Measurements from ENCODE around the gene PRICKLE4.

The PRICKLE4 gene, protein sequence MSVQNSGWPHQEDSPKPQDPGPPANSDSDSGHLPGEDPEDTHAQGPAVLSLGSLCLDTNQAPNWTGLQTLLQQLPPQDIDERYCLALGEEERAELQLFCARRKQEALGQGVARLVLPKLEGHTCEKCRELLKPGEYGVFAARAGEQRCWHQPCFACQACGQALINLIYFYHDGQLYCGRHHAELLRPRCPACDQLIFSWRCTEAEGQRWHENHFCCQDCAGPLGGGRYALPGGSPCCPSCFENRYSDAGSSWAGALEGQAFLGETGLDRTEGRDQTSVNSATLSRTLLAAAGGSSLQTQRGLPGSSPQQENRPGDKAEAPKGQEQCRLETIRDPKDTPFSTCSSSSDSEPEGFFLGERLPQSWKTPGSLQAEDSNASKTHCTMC

DNA sequence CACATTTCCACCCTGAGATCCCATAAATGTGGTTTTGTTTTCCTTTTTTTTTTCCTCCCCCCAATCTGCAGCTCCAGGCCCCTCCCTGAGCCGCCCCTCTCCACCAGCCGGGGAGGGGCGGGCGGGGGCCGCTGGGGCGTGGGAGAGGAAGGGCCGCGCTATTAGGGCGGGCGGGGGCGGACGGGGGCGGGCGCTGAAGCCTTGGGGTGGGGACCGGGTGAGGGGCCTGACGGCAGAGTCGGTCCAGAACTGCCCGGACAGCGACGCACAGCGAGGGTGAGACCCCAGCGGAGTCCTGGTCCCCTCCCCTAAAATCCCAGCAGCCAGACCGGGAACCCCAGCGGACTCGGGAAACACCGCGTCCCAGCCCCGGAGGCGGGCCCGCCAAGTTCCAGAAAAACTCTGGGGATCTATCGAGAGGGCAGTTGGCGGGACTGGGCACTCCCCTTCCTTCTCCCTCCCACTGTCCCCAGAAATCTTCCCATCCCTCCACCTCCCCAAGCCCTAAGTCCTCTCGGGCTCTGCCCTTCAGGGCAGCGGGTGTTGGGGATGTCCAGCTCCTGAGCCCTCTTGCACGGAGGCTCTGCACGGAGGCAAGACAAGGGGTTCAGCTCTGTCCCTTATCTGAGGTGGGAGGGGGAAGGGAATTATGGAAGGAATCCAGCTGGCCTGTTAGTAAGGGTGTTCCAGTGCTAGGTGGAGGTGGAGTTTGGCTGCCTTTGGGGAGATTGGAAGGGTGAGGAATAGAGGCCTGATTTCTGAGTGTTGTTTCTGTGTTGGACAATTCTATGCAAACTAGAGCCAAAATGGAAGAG lies at the start of gene PRICKLE4:
PRICKLE4 (plus strand) TSS at position 232 of the 815 bp plus-strand sequence. CDS start 2,692 bp downstream, outside the sequence.
- Mint-ChIP-seq H3K36me3 (ENCODE audit: low read depth) (peaks cover 5% of the 10 kb centered on the region), H3K4me1 (peaks cover 24% of the 10 kb centered on the region), H3K27ac (peak within 1 kb of the TSS; percentile 87 to 95 (median 92)), H3K27me3 (ENCODE audit: low read depth) (no peaks in the 10 kb centered on the region), H3K9me3 (no peaks in the 10 kb centered on the region), H3K4me3 (peak within 1 kb of the TSS; percentile 87 to 93 (median 89))
- no peak for TF ChIP-seq CTCF (IDR thresholded peaks at IDR 0.05; ENCODE audit: unreplicated experiment in 3 of 3)

- no peaks in the 10 kb centered on the region for H3K4me1 Mint-ChIP-seq
- H3K27me3 Mint-ChIP-seq (ENCODE audit: low read depth) = peaks cover 16% of the 10 kb centered on the region
- H3K9me3 Mint-ChIP-seq = no peaks in the 10 kb centered on the region
- no peak overlapping the region for H3K27ac Mint-ChIP-seq
- H3K4me3 Mint-ChIP-seq = no peak overlapping the region
- no peak for TF ChIP-seq CTCF (IDR thresholded peaks at IDR 0.05; ENCODE audit: unreplicated experiment in 3 of 3)
- no peaks in the 10 kb centered on the region for H3K36me3 Mint-ChIP-seq (ENCODE audit: low read depth)
Measured at GRCh38 chr6:41731561-41732086, 49.0 kb upstream of the PRICKLE4 start.

- TF ChIP-seq CTCF (IDR thresholded peaks at IDR 0.05; ENCODE audit: unreplicated experiment in 3 of 3) = no peak
- Mint-ChIP-seq H3K36me3 (ENCODE audit: low read depth) (no peaks in the 10 kb centered on the region), H3K27me3 (ENCODE audit: low read depth) (peaks cover 19% of the 10 kb centered on the region), H3K4me3 (peak overlapping the region in 2 of 3 experiments; percentile 20 to 91), H3K9me3 (no peaks in the 10 kb centered on the region), H3K4me1 (no peaks in the 10 kb centered on the region), H3K27ac (peak overlapping the region in 1 of 3 experiments; percentile 3)
Measured at GRCh38 chr6:41732149-41732548, 48.4 kb upstream of the PRICKLE4 start.

DNA sequence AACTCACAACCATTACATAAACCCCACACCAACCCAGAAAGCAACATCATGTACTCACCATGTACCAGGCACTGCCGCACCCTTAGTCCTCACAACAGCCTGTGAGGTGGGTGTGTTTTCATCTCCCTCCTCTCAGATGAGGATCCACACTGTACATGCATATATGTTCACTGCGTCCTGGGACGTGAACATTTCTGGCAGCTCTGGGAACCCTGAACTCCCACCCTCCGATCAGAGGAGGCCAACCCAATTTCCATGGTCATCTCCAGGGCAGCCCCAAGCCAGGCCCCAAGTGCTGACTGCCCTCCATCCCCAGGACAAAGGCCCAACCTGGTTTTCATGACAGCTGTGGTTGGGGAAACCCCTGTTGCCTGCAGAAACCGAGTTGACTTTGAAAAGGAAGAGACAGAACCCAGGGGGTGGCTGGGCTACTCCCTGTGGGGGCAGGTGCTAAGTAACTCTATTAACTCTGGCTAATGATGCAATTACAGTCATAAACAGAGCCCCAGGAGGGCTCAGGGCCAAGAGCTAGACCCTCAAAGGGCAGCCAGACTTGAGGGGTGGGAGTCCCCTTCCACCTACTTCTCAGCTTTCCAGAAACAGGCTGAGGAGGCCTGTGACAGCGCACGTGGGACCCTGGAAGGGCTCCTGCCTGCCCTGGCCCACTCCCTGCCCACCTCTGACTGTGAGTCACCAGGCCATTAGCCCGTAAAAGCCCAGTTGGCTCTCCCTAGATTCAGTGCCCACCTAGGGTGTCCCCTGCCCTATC lies 47.8 kb upstream of the PRICKLE4 start:
- Mint-ChIP-seq H3K36me3 (ENCODE audit: low read depth) (no peaks in the 10 kb centered on the region), H3K4me3 (peak overlapping the region; percentile 86 to 91 (median 90)), H3K27me3 (ENCODE audit: low read depth) (peaks cover 19% of the 10 kb centered on the region), H3K27ac (peak overlapping the region in 1 of 3 experiments; percentile 3), H3K4me1 (no peaks in the 10 kb centered on the region), H3K9me3 (no peaks in the 10 kb centered on the region)
- TF ChIP-seq CTCF (IDR thresholded peaks at IDR 0.05; ENCODE audit: unreplicated experiment in 3 of 3) = no peak

DNA sequence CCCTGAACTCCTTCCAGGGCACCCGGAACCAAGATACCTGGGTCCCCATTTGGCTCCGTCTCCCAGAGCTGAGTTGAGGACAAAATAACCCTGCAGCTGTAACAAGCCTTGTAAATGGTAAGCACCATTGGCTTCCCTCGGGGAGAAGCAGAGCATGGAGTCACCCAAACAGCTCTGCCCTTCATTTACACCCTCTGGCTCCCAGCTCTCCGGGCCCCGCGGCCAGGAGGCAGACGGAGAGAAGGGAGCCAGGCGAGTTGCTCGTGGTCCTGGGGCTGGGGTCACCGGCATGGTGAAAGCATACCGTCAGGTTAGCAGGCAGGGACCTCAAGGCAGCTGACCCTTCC lies 47.2 kb upstream of the PRICKLE4 start:
- no peak overlapping the region for H3K27ac Mint-ChIP-seq
- H3K9me3 Mint-ChIP-seq = no peaks in the 10 kb centered on the region
- no peaks in the 10 kb centered on the region for H3K4me1 Mint-ChIP-seq
- H3K36me3 Mint-ChIP-seq (ENCODE audit: low read depth) = no peaks in the 10 kb centered on the region
- peaks cover 19% of the 10 kb centered on the region for H3K27me3 Mint-ChIP-seq (ENCODE audit: low read depth)
- peak overlapping the region; percentile 86 to 91 (median 90) for H3K4me3 Mint-ChIP-seq
- TF ChIP-seq CTCF (IDR thresholded peaks at IDR 0.05; ENCODE audit: unreplicated experiment in 3 of 3) = no peak

Data from nephron (organoid).